ENCODE results near the gene CFDP1.

CFDP1 gene

GRCh38 chr16:75305364-75306098, 127.8 kb downstream of the CFDP1 start (continued):
- TF ChIP-seq ZNF624 (tag by site-specific recombination; IDR thresholded peaks at IDR 0.05) = no peak
- peak; percentile 13; the same call in 1 of the 2 replicates for TF ChIP-seq ZNF513 (tag by site-specific recombination; IDR thresholded peaks at IDR 0.05)
- TF ChIP-seq ZBTB1 (tag by site-specific recombination; IDR thresholded peaks at IDR 0.05) = no peak
- no peak for TF ChIP-seq ZNF548 (tag by site-specific recombination; IDR thresholded peaks at IDR 0.05)
- TF ChIP-seq ZNF654 (tag by site-specific recombination; IDR thresholded peaks at IDR 0.05; ENCODE audit: low read depth) = peak; percentile 10; the same call in 1 of the 2 replicates
- no peak for TF ChIP-seq ZNF214 (tag by site-specific recombination; IDR thresholded peaks at IDR 0.05; ENCODE audit: borderline replicate concordance)
- peak; percentile 92 for TF ChIP-seq BCL11A (tag by site-specific recombination; IDR thresholded peaks at IDR 0.05; ENCODE audit: low read depth)
- TF ChIP-seq ZNF843 (tag by site-specific recombination; IDR thresholded peaks at IDR 0.05) = peak; percentile 88
- TF ChIP-seq ZXDB (tag by site-specific recombination; IDR thresholded peaks at IDR 0.05) = peak; percentile 96
- TF ChIP-seq TSHZ1 (tag by site-specific recombination; IDR thresholded peaks at IDR 0.05; ENCODE audit: borderline replicate concordance) = peak; percentile 82; the same call in 1 of the 2 replicates
- peak; percentile 95 for TF ChIP-seq ZEB2 (tag by site-specific recombination; IDR thresholded peaks at IDR 0.05)
- TF ChIP-seq ZBTB8A (tag by site-specific recombination; IDR thresholded peaks at IDR 0.05) = peak; percentile 43; the same call in 1 of the 2 replicates
- peak; percentile 55 for TF ChIP-seq ZNF596 (tag by site-specific recombination; IDR thresholded peaks at IDR 0.05)
- TF ChIP-seq ZNF473 (tag by site-specific recombination; IDR thresholded peaks at IDR 0.05) = no peak
- TF ChIP-seq ZNF600 (tag by site-specific recombination; IDR thresholded peaks at IDR 0.05) = peak; percentile 71
- no peak for TF ChIP-seq ZNF16 (tag by site-specific recombination; IDR thresholded peaks at IDR 0.05; ENCODE audit: low read depth)
- TF ChIP-seq ZNF433 (tag by site-specific recombination; IDR thresholded peaks at IDR 0.05; ENCODE audit: low read depth) = no peak
- TF ChIP-seq ZFP37 (tag by site-specific recombination; IDR thresholded peaks at IDR 0.05) = 0 out of 2 replicates have a peak, but pooled peaks have one; percentile 20
- no peak for TF ChIP-seq ATF2 (tag by site-specific recombination; IDR thresholded peaks at IDR 0.05; ENCODE audit: low read depth)
